Retinal pigment epithelial cell (primary cell): ENCODE results near the gene FRZB.

ENCODE experiments used
- DNase-seq: peaks from one replicate; pipeline ENCODE4 v3.0.0-alpha.2; 2010; ENCODE audit warnings: low read depth
- H3K4me3 ChIP-seq: 2 replicates; pipeline ENCODE4 v1.5.1; 2011; ENCODE audit warnings: mild to moderate bottlenecking, low read length, control low read depth, moderate library complexity
- TF ChIP-seq, protein P1 (sequence below): conservative IDR thresholded peaks from 2 replicates; pipeline ENCODE4 v1.5.1; 2011; ENCODE audit warnings: low read depth, low read length, control low read depth, inconsistent platforms

FRZB gene

DNA sequence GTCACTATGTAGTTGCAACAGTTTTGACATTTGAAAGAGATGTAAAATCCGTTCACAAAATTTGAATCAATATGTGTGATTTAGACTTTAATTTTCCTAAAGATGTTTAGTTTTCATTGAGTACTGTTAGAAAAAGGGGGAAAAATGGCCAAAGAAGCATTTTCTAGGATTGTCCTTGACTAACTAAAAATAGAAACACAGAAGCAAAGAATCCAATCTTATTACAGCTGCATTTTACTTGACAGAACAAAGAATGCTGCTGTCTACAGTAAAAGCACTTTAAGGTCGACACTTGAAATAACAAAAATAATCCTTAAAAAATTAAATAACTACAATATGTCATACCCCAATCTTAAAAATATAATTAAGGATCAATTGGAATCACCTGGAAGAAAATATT is 48.9 kb downstream of the FRZB start:
- TF ChIP-seq, protein P1, sequence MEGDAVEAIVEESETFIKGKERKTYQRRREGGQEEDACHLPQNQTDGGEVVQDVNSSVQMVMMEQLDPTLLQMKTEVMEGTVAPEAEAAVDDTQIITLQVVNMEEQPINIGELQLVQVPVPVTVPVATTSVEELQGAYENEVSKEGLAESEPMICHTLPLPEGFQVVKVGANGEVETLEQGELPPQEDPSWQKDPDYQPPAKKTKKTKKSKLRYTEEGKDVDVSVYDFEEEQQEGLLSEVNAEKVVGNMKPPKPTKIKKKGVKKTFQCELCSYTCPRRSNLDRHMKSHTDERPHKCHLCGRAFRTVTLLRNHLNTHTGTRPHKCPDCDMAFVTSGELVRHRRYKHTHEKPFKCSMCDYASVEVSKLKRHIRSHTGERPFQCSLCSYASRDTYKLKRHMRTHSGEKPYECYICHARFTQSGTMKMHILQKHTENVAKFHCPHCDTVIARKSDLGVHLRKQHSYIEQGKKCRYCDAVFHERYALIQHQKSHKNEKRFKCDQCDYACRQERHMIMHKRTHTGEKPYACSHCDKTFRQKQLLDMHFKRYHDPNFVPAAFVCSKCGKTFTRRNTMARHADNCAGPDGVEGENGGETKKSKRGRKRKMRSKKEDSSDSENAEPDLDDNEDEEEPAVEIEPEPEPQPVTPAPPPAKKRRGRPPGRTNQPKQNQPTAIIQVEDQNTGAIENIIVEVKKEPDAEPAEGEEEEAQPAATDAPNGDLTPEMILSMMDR: no peak
- no peak for DNase-seq
- H3K4me3 ChIP-seq: no peak overlapping the region

- H3K4me3 ChIP-seq: no peak overlapping the region
- DNase-seq: no peak
- TF ChIP-seq, protein P1: no peak
Observed at GRCh38 chr2:182816866-182817265, 49.6 kb downstream of the FRZB start.

DNA sequence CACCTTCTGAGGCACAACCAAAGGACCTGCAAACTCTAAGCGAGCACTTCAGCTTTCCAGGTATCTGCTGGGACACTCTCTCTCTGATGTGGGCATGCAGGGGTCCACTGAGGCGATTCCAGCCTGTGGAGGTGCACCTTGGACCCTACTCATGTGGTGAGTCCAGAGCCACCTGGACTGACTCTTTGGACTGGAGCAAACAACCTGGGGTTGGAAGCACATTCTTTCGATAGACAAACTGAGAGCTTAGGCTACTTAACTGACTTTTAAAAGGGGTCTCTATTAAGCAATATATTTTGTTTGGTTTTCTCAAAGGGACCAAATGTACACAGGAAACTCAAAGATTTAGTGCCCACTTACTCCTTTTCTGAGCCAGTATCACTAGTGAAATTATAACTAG is 51.6 kb downstream of the FRZB start:
- DNase-seq: no peak
- H3K4me3 ChIP-seq: no peak overlapping the region
- TF ChIP-seq, protein P1: no peak

- no peak for DNase-seq
- H3K4me3 ChIP-seq: no peak overlapping the region
- TF ChIP-seq, protein P1: no peak
Observed at GRCh38 chr2:182814380-182814779, 52.1 kb downstream of the FRZB start.

GRCh38 chr2:182810087-182810486 is 56.4 kb downstream of the FRZB start:
- no peak for DNase-seq
- TF ChIP-seq, protein P1: no peak
- no peak overlapping the region for H3K4me3 ChIP-seq

DNA sequence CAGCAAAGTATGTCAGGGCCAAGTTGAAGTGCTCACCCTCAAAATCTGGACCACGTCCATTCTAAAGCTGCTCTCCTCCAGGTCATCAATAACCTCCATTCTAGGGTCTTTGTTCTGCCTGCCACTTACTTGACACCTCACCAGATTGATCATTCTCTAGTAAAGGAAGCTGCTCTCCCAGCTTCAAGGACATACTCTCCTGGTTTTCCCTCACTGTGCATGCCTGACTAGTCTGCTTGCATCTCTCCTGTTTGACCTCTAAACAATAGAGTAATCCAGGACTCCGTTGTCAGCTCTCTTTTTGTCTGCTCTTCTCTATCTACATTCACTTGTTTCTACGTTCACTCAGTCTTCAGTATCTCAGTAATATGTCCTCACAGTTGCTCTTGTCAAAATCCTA is 59.1 kb downstream of the FRZB start:
- TF ChIP-seq, protein P1: no peak
- no peak overlapping the region for H3K4me3 ChIP-seq
- DNase-seq: no peak

DNA sequence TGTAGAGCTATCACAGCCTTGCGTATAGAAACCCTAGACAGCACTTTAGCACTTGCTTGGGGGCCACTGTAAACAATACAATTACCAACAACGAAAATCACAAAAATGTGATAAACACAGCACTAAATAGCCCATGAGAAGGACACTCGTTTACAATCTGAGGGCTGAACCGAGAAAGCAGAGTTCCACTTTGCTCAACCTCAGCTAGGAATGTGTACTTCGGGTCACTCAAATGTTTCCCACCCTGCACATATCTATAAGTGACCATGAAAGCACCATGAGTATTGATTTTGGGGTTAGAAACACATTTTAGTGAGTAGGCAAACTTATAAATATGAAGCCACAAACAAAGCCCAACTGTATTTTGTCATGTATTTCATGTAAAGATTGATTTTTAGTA is 62.3 kb downstream of the FRZB start:
- TF ChIP-seq, protein P1: no peak
- no peak for DNase-seq
- no peak overlapping the region for H3K4me3 ChIP-seq
